Body of pancreas (tissue), 4 donors: Measurements from ENCODE around the gene CAPN12. TPM values are rescaled to one million over a fixed set of nuclear protein-coding genes. Genes with fewer than 3 reads are reported as not detected.
"Not testable (repeated sequence)": the region's sequence is repeated elsewhere in the genome, so short reads cannot be mapped to it uniquely, and the experiment has no call there.

Experiments
- ATAC-seq: fragments of 150-250 bp; one replicate; pipeline ENCODE4 v1.9.1; 2016
- DNase-seq, 4 donors: peaks; one replicate each; pipeline ENCODE4 v3.0.0-alpha.2; 2019
- H3K27ac ChIP-seq, 4 donors: fragments of 200-600 bp; sonication (generic); 1 replicate in 3 of 4; 2 replicates in 1 of 4; pipeline versions ENCODE4 v1.5.1 to v1.6.1; 2016 to 2019; ENCODE audit warnings: mild to moderate bottlenecking in 1 of 4, mixed read lengths in 1 of 4, moderate library complexity in 1 of 4
- H3K27me3 ChIP-seq, 2 donors: fragments of 200-600 bp; sonication (generic); one replicate each; pipeline ENCODE4 v1.6.0; 2016; ENCODE audit warnings: mild to moderate bottlenecking in 1 of 2
- H3K36me3 ChIP-seq, 2 donors: fragments of 200-600 bp; sonication (generic); replicated peaks in 1 of 2; 2 replicates each; pipeline ENCODE4 v1.5.1; 2016; ENCODE audit warnings: low read depth in 2 of 2; ENCODE audit not compliant: insufficient read depth in 1 of 2
- H3K4me1 ChIP-seq: fragments of 200-600 bp; sonication (generic); one replicate; pipeline ENCODE4 v1.6.0; 2016
- H3K4me3 ChIP-seq, 2 donors: fragments of 200-600 bp; sonication (generic); 1 replicate in 1 of 2; 2 replicates in 1 of 2; pipeline ENCODE4 v1.5.1; 2016 to 2019
- H3K9me3 ChIP-seq, 3 donors: fragments of 200-600 bp; sonication (generic); 1 replicate in 2 of 3; 2 replicates in 1 of 3; pipeline ENCODE4 v1.5.1; 2016
- CTCF ChIP-seq, 7 experiments: fragments of 450-650 bp in 4 of 7; fragments of 200-600 bp in 3 of 7; sonication (generic) in 3 of 7; IDR thresholded peaks; one replicate each; pipeline ENCODE4 v1.5.1; 2016 to 2019; ENCODE audit warnings: antibody characterized with exemption in 7 of 7
- POLR2A ChIP-seq, 3 donors: fragments of 450-650 bp; IDR thresholded peaks; one replicate each; pipeline ENCODE4 v1.6.1; 2016; ENCODE audit warnings: antibody characterized with exemption in 3 of 3, mild to moderate bottlenecking in 2 of 3
- WGBS, 2 donors: methylation state at CpG; one replicate each; pipeline ENCODE4 v1.1.5; 2017; 5-methylcytosine and 5-hydroxymethylcytosine counted together
- intact Hi-C: fragments of 100-400 bp; cut with DNase I; formaldehyde crosslinking; loops from one replicate; pipeline ENCODE4 v1.15.1; 2023
- total RNA-seq, 2 donors: library from RNA; depleted of rRNA; stranded (reverse); fragments of >200 nt; gene quantifications; one replicate each; pipeline ENCODE4 v1.1.0, GENCODE V29; 2016

CAPN12 gene
- total RNA-seq, 2 donors from 2014 or later = 9.9 to 11.4 TPM

- Histone ChIP-seq H3K9me3 (no peaks in the 10 kb centered on the region), H3K27me3 (no peaks in the 10 kb centered on the region), H3K4me3 (no peak within 1 kb of the TSS), H3K27ac (no peak within 1 kb of the TSS), H3K4me1 (peaks cover 7% of the 10 kb centered on the region), H3K36me3 (no peaks in the 10 kb centered on the region)
- WGBS, 2 donors = 75 to 81% methylated on average over 7 to 10 of the region's 17 CpGs
- ATAC-seq (no peak), DNase-seq (no peak)
- intact Hi-C loops = no loop called here
- TF ChIP-seq CTCF (IDR thresholded peaks at IDR 0.05) (no peak), POLR2A (IDR thresholded peaks at IDR 0.05) (no peak)
Measured at GRCh38 chr19:38788478-38789243, 44.4 kb upstream of the CAPN12 start, which contains the start of gene LGALS7B. Gene LGALS7B, plus strand, starts transcription at chr19:38789200. Its CDS starts 27 bp downstream, at chr19:38789227.

- Histone ChIP-seq H3K4me1 (peaks cover 7% of the 10 kb centered on the region), H3K9me3 (no peaks in the 10 kb centered on the region), H3K4me3 (no peak overlapping the region), H3K27me3 (no peaks in the 10 kb centered on the region), H3K36me3 (no peaks in the 10 kb centered on the region), H3K27ac (no peak overlapping the region)
- TF ChIP-seq POLR2A (IDR thresholded peaks at IDR 0.05) = no peak
- intact Hi-C loops = no loop called here
- WGBS, 2 donors = 77 to 85% methylated on average over 9 to 11 of the region's 11 CpGs
- DNase-seq (no peak), ATAC-seq (no peak)
Measured at GRCh38 chr19:38786572-38787265, 42.4 kb upstream of the CAPN12 start.

GRCh38 chr19:38786061-38786460 lies 41.8 kb upstream of the CAPN12 start:
- H3K27me3 ChIP-seq, H3K36me3 ChIP-seq, DNase-seq, H3K4me1 ChIP-seq, ATAC-seq, intact Hi-C loops, H3K4me3 ChIP-seq, H3K9me3 ChIP-seq, H3K27ac ChIP-seq: not testable (repeated sequence)
- 89 to 95% methylated on average over 3 of the region's 3 CpGs for WGBS, 2 donors

- intact Hi-C loops = no loop called here
- DNase-seq = no peak
- ATAC-seq = no peak
- Histone ChIP-seq H3K27ac (no peak overlapping the region), H3K4me1 (peaks cover 7% of the 10 kb centered on the region), H3K36me3 (no peaks in the 10 kb centered on the region), H3K27me3 (no peaks in the 10 kb centered on the region), H3K4me3 (no peak overlapping the region), H3K9me3 (no peaks in the 10 kb centered on the region)
- TF ChIP-seq CTCF (IDR thresholded peaks at IDR 0.05) (no peak), POLR2A (IDR thresholded peaks at IDR 0.05) (no peak)
- WGBS, 2 donors = 98 to 99% methylated on average over 6 of the region's 7 CpGs
Measured at GRCh38 chr19:38785187-38785699, 41.0 kb upstream of the CAPN12 start.

GRCh38 chr19:38784224-38784623 lies 40.0 kb upstream of the CAPN12 start:
- intact Hi-C loops = no loop called here
- WGBS, 2 donors = 36 to 38% methylated on average over 3 of the region's 3 CpGs

GRCh38 chr19:38782212-38782611 lies 37.9 kb upstream of the CAPN12 start:
- DNase-seq, H3K4me1 ChIP-seq, H3K27me3 ChIP-seq, intact Hi-C loops, ATAC-seq, H3K9me3 ChIP-seq, H3K36me3 ChIP-seq, H3K27ac ChIP-seq, H3K4me3 ChIP-seq: not testable (repeated sequence)
- 89% methylated on average over 13 of the region's 13 CpGs for WGBS, 2 donors

More at GRCh38 chr19:38784224-38784623, 40.0 kb upstream of the CAPN12 start:
- no peaks in the 10 kb centered on the region for H3K9me3 ChIP-seq
- peaks cover 7% of the 10 kb centered on the region for H3K4me1 ChIP-seq
- no peaks in the 10 kb centered on the region for H3K27me3 ChIP-seq
- DNase-seq (peak in 3 of 4 donors; percentile 26 to 56 (median 29)), ATAC-seq (peak; percentile 85)
- H3K36me3 ChIP-seq = no peaks in the 10 kb centered on the region
- H3K4me3 ChIP-seq = no peak overlapping the region
- TF ChIP-seq CTCF (IDR thresholded peaks at IDR 0.05) = no peak
- no peak for TF ChIP-seq POLR2A (IDR thresholded peaks at IDR 0.05)
- H3K27ac ChIP-seq = peak overlapping the region in 2 of 4 donors; percentile 1 to 29
